ENCODE measurements around the gene DVL2. TPM values are rescaled to one million over a fixed set of nuclear protein-coding genes. Genes with fewer than 3 reads are reported as not detected.

DVL2 gene
- total and polyA plus RNA-seq, 7 donors = 10.0 to 22.1 (median 13.1) TPM

GRCh38 chr17:7222093-7222971 lies 12.0 kb downstream of the DVL2 start:
- no peaks in the 10 kb centered on the region for H3K27me3 ChIP-seq (ENCODE audit: insufficient read depth in 3 of 3, low read length in 2 of 3)
- intact Hi-C loops (cut with DNase I) = no loop called here
- H3K36me3 ChIP-seq (ENCODE audit: insufficient read depth in 1 of 2, low read depth in 1 of 2) = peaks cover 10 to 68% of the 10 kb centered on the region in 2 donors
- TF ChIP-seq CTCF (IDR thresholded peaks at IDR 0.05) = no peak
- no peaks in the 10 kb centered on the region for H3K9me3 ChIP-seq
- peak; percentile 14 to 23 for DNase-seq
- ATAC-seq = no peak
- 66 to 74% (median 68%) methylated on average over 15 of the region's 15 CpGs for WGBS, 3 donors
- peak overlapping the region; percentile 98 for H3K4me3 ChIP-seq
- no peak overlapping the region for H3K27ac ChIP-seq
- H3K4me1 ChIP-seq = peaks cover 34% of the 10 kb centered on the region

- ATAC-seq (no peak), DNase-seq (peak; percentile 11 to 37)
- Histone ChIP-seq H3K4me1 (peaks cover 34% of the 10 kb centered on the region), H3K27ac (peak overlapping the region; percentile 99), H3K9me3 (no peaks in the 10 kb centered on the region), H3K27me3 (ENCODE audit: insufficient read depth in 3 of 3, low read length in 2 of 3) (no peaks in the 10 kb centered on the region), H3K4me3 (peak overlapping the region; percentile 98), H3K36me3 (ENCODE audit: insufficient read depth in 1 of 2, low read depth in 1 of 2) (peaks cover 5 to 60% of the 10 kb centered on the region in 2 donors)
- intact Hi-C loops (cut with DNase I) = loop anchor here in 1 of 2 donors (2.0 kb wide), 2 partner anchors 15 to 75 kb away; no protein-coding TSS in a partner anchor
- 49 to 52% (median 49%) methylated on average over 10 of the region's 10 CpGs for WGBS, 3 donors
- TF ChIP-seq CTCF (IDR thresholded peaks at IDR 0.05) = no peak
Measured at GRCh38 chr17:7221278-7222092, 12.8 kb downstream of the DVL2 start.

GRCh38 chr17:7220593-7221277 lies 13.6 kb downstream of the DVL2 start:
- DNase-seq = peak; percentile 65 to 78
- peak overlapping the region; percentile 99 for H3K27ac ChIP-seq
- peak; percentile 34 to 58 (median 54) for ATAC-seq
- intact Hi-C loops (cut with DNase I) = loop anchor here in 1 of 2 donors (2.0 kb wide), 2 partner anchors 16 to 76 kb away; no protein-coding TSS in a partner anchor
- no peaks in the 10 kb centered on the region for H3K9me3 ChIP-seq
- 13 to 24% (median 16%) methylated on average over 11 of the region's 11 CpGs for WGBS, 3 donors
- peak overlapping the region; percentile 98 for H3K4me3 ChIP-seq
- H3K36me3 ChIP-seq (ENCODE audit: insufficient read depth in 1 of 2, low read depth in 1 of 2) = peaks cover 4 to 52% of the 10 kb centered on the region in 2 donors
- TF ChIP-seq CTCF (IDR thresholded peaks at IDR 0.05) = peak; percentile 52
- peaks cover 34% of the 10 kb centered on the region for H3K4me1 ChIP-seq
- H3K27me3 ChIP-seq (ENCODE audit: insufficient read depth in 3 of 3, low read length in 2 of 3) = no peaks in the 10 kb centered on the region

GRCh38 chr17:7219812-7220592 lies 14.3 kb downstream of the DVL2 start, which contains the start of the genes ACADVL and DLG4:
Gene ACADVL, plus strand, starts transcription at chr17:7219938. Its CDS starts 47 bp downstream, at chr17:7219985.
Gene DLG4, minus strand, starts transcription at chr17:7219836.
- ATAC-seq = peak; percentile 86 to 88 (median 86)
- Histone ChIP-seq H3K9me3 (no peaks in the 10 kb centered on the region), H3K36me3 (ENCODE audit: insufficient read depth in 1 of 2, low read depth in 1 of 2) (peaks cover 2 to 45% of the 10 kb centered on the region in 2 donors), H3K4me3 (peak within 1 kb of the TSS; percentile 98), H3K27ac (peak within 1 kb of the TSS; percentile 99), H3K4me1 (peaks cover 34% of the 10 kb centered on the region), H3K27me3 (ENCODE audit: insufficient read depth in 3 of 3, low read length in 2 of 3) (no peaks in the 10 kb centered on the region)
- peak; percentile 97 for DNase-seq
- no peak for TF ChIP-seq CTCF (IDR thresholded peaks at IDR 0.05)
- WGBS, 3 donors = 0 to 1% (median 0%) methylated on average over 44 to 63 of the region's 63 CpGs
- intact Hi-C loops (cut with DNase I) = loop anchor here in 1 of 2 donors (2.0 kb wide), 2 partner anchors 17 to 77 kb away; no protein-coding TSS in a partner anchor
